Sigmoid colon (tissue), 7 donors: ENCODE measurements around the gene PLAGL2. TPM values are rescaled to one million over a fixed set of nuclear protein-coding genes. Genes with fewer than 3 reads are reported as not detected.

Experiments used
- DNase-seq: peaks from one replicate; pipeline ENCODE4 v3.0.0-alpha.2; 2019
- H3K27ac ChIP-seq, 4 donors: fragments of 200-600 bp; sonication (generic); one replicate each; pipeline ENCODE4 v1.5.1; 2016 to 2019; ENCODE audit warnings: mild to moderate bottlenecking in 1 of 4
- H3K27me3 ChIP-seq, 3 donors: fragments of 200-600 bp; sonication (generic); one replicate each; pipeline ENCODE4 v1.5.1; 2019; ENCODE audit warnings: mild to moderate bottlenecking in 1 of 3
- H3K36me3 ChIP-seq, 4 donors: fragments of 200-600 bp; sonication (generic); one replicate each; pipeline ENCODE4 v1.5.1; 2016 to 2019
- H3K4me1 ChIP-seq, 4 donors: fragments of 200-600 bp; sonication (generic); one replicate each; pipeline ENCODE4 v1.5.1; 2017 to 2019
- H3K4me3 ChIP-seq, 4 donors: fragments of 200-600 bp; sonication (generic); one replicate each; pipeline ENCODE4 v1.5.1; 2017 to 2019; ENCODE audit warnings: mild to moderate bottlenecking in 2 of 4, moderate library complexity in 1 of 4
- H3K9me3 ChIP-seq, 4 donors: fragments of 200-600 bp in 3 of 4; sonication (generic) in 3 of 4; one replicate each; pipeline versions ENCODE4 v1.5.1 to v1.6.1; 2013 to 2019
- CTCF ChIP-seq, 4 experiments: fragments of 450-650 bp in 3 of 4; fragments of 200-600 bp in 1 of 4; IDR thresholded peaks; one replicate each; pipeline ENCODE4 v1.5.1; 2016 to 2019; ENCODE audit warnings: antibody characterized with exemption in 4 of 4, mild to moderate bottlenecking in 3 of 4, moderate library complexity in 2 of 4
- EP300 ChIP-seq, 4 donors: sonication (generic); formaldehyde crosslinking; IDR thresholded peaks; one replicate each; pipeline ENCODE4 v1.6.1; 2017; ENCODE audit warnings: antibody characterized with exemption in 4 of 4
- POLR2A ChIP-seq, 2 donors: fragments of 450-650 bp; IDR thresholded peaks; one replicate each; pipeline ENCODE4 v1.6.1; 2016; ENCODE audit warnings: antibody characterized with exemption in 2 of 2, mild to moderate bottlenecking in 2 of 2, moderate library complexity in 2 of 2
- POLR2AphosphoS5 ChIP-seq, 4 donors: sonication (generic); formaldehyde crosslinking; IDR thresholded peaks; one replicate each; pipeline ENCODE4 v1.6.1; 2017; ENCODE audit warnings: antibody characterized with exemption in 4 of 4
- WGBS, 2 donors: extraction: QIAGEN DNeasy Blood & Tissue Kit; methylation state at CpG; one replicate each; pipeline ENCODE4 v1.1.7; 2013; 5-methylcytosine and 5-hydroxymethylcytosine counted together
- intact Hi-C: fragments of 100-400 bp; cut with DNase I; formaldehyde crosslinking; loops from one replicate; pipeline ENCODE4 v1.15.1; 2023
- polyA plus RNA-seq, 3 donors: library from polyadenylated mRNA; stranded (reverse); fragments of 200-250 nt; gene quantifications; one replicate each; pipeline ENCODE4 v1.2.3, GENCODE V29; 2013
- total RNA-seq, 4 donors: library from RNA; depleted of rRNA; stranded (reverse); fragments of >200 nt; gene quantifications; one replicate each; pipeline ENCODE4 v1.1.0, GENCODE V29; 2016
- donor health status: healthy with polysubstance abuse.
- donor health status: Bipolar disorder and iron deficiency.
- donor health status: healthy.

Gene PLAGL2, protein sequence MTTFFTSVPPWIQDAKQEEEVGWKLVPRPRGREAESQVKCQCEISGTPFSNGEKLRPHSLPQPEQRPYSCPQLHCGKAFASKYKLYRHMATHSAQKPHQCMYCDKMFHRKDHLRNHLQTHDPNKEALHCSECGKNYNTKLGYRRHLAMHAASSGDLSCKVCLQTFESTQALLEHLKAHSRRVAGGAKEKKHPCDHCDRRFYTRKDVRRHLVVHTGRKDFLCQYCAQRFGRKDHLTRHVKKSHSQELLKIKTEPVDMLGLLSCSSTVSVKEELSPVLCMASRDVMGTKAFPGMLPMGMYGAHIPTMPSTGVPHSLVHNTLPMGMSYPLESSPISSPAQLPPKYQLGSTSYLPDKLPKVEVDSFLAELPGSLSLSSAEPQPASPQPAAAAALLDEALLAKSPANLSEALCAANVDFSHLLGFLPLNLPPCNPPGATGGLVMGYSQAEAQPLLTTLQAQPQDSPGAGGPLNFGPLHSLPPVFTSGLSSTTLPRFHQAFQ
- total RNA-seq (1 to 10 TPM; 3.3 to 5.6 (median 4.6) TPM), polyA plus RNA-seq (10 to 100 TPM in 1 of 3 donors, 1 to 10 TPM in 2; 3.0 to 12.5 (median 8.1) TPM)

GRCh38 chr20:32207626-32208498 lies at the start of gene PLAGL2, which contains the start of gene POFUT1:
TSS of gene PLAGL2 (minus strand) at chr20:32207743. CDS start at chr20:32202178, 5,565 bp downstream.
TSS of gene POFUT1 (plus strand) at chr20:32207880. CDS start at chr20:32207942, 62 bp downstream.
- H3K9me3 ChIP-seq: no peaks in the 10 kb centered on the region
- TF ChIP-seq EP300 (IDR thresholded peaks at IDR 0.05) (no peak), CTCF (IDR thresholded peaks at IDR 0.05) (no peak), POLR2AphosphoS5 (IDR thresholded peaks at IDR 0.05) (peak in 3 of 4 donors; percentile 61 to 64 (median 62)), POLR2A (IDR thresholded peaks at IDR 0.05) (peak in 1 of 2 donors; percentile 46)
- intact Hi-C loops: loop anchor here (2.0 to 10.0 kb wide), 4 partner anchors 69 to 277 kb away; partner anchors contain the start of genes KIF3B and TM9SF4
- H3K27ac ChIP-seq: peak within 1 kb of the TSS; percentile 75 to 93 (median 85)
- peaks cover 0 to 30% (median 0%) of the 10 kb centered on the region in 4 donors for H3K36me3 ChIP-seq
- DNase-seq: peak; percentile 91
- 1% methylated on average over 74 of the region's 74 CpGs for WGBS, 2 donors
- H3K4me1 ChIP-seq: peaks cover 0 to 58% (median 54%) of the 10 kb centered on the region in 4 donors
- H3K27me3 ChIP-seq: no peaks in the 10 kb centered on the region
- H3K4me3 ChIP-seq: peak within 1 kb of the TSS; percentile 70 to 100 (median 91)

- WGBS, 2 donors: 77 to 94% methylated on average over 6 of the region's 6 CpGs
- Histone ChIP-seq H3K27me3 (no peaks in the 10 kb centered on the region), H3K36me3 (no peaks in the 10 kb centered on the region), H3K4me3 (no peak overlapping the region), H3K27ac (no peak overlapping the region), H3K9me3 (no peaks in the 10 kb centered on the region), H3K4me1 (no peaks in the 10 kb centered on the region)
- intact Hi-C loops: no loop called here
- no peak for DNase-seq
- TF ChIP-seq EP300 (IDR thresholded peaks at IDR 0.05) (no peak), POLR2AphosphoS5 (IDR thresholded peaks at IDR 0.05) (no peak), CTCF (IDR thresholded peaks at IDR 0.05) (no peak), POLR2A (IDR thresholded peaks at IDR 0.05) (no peak)
These were observed 44.6 kb upstream of the PLAGL2 start for GRCh38 chr20:32252189-32252588.

GRCh38 chr20:32251470-32251869 lies 43.9 kb upstream of the PLAGL2 start:
- H3K36me3 ChIP-seq: no peaks in the 10 kb centered on the region
- no peaks in the 10 kb centered on the region for H3K27me3 ChIP-seq
- intact Hi-C loops: no loop called here
- H3K4me1 ChIP-seq: no peaks in the 10 kb centered on the region
- 68 to 78% methylated on average over 3 of the region's 3 CpGs for WGBS, 2 donors
- H3K9me3 ChIP-seq: no peaks in the 10 kb centered on the region
- H3K27ac ChIP-seq: no peak overlapping the region
- H3K4me3 ChIP-seq: no peak overlapping the region
- no peak for DNase-seq
- TF ChIP-seq EP300 (IDR thresholded peaks at IDR 0.05): no peak
- no peak for TF ChIP-seq POLR2A (IDR thresholded peaks at IDR 0.05)
- TF ChIP-seq CTCF (IDR thresholded peaks at IDR 0.05): no peak
- TF ChIP-seq POLR2AphosphoS5 (IDR thresholded peaks at IDR 0.05): no peak

DNA sequence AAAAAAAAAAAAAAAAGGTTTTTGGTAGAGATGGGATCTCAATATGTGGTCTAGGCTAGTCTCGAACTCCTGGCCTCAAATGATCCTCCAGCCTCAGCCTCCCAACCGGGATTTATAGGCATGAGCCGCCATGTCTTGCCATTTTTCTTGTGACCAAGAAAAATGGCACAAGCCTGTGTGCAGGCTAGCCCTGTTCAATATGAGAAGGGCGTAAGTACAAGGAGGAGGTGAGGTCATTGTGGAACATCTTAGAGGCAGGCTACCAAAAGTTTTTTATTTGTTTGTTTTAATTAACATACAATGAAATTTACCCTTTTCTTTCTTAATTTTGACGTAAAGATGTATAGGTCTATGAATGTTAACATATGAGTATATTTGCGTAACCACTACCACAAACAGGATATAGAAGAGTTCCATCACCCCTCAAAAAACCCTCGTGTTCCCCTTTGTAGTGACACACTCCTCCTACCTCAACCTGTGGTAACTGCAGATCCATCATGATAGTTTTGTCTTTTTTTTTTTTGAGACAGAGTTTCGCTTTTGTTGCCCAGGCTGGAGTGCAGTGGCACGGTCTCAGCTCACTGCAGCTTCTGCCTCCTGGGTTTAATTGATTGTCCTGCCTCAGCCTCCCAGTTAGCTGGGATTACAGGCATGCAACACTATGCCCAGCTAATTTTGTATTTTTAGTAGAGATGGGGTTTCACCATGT lies 41.6 kb upstream of the PLAGL2 start:
- no peak overlapping the region for H3K27ac ChIP-seq
- H3K27me3 ChIP-seq: no peaks in the 10 kb centered on the region
- intact Hi-C loops: no loop called here
- no peaks in the 10 kb centered on the region for H3K36me3 ChIP-seq
- no peak for TF ChIP-seq POLR2A (IDR thresholded peaks at IDR 0.05)
- no peak for TF ChIP-seq POLR2AphosphoS5 (IDR thresholded peaks at IDR 0.05)
- no peak for TF ChIP-seq EP300 (IDR thresholded peaks at IDR 0.05)
- no peak for TF ChIP-seq CTCF (IDR thresholded peaks at IDR 0.05)
- H3K4me3 ChIP-seq: no peak overlapping the region
- WGBS, 2 donors: 73 to 91% methylated on average over 9 of the region's 9 CpGs
- no peaks in the 10 kb centered on the region for H3K9me3 ChIP-seq
- H3K4me1 ChIP-seq: no peaks in the 10 kb centered on the region
- DNase-seq: no peak
